ENCODE measurements around the gene A1BG.
"Not testable (repeated sequence)": the region's sequence is repeated elsewhere in the genome, so short reads cannot be mapped to it uniquely, and the experiment has no call there.

The A1BG gene

DNA sequence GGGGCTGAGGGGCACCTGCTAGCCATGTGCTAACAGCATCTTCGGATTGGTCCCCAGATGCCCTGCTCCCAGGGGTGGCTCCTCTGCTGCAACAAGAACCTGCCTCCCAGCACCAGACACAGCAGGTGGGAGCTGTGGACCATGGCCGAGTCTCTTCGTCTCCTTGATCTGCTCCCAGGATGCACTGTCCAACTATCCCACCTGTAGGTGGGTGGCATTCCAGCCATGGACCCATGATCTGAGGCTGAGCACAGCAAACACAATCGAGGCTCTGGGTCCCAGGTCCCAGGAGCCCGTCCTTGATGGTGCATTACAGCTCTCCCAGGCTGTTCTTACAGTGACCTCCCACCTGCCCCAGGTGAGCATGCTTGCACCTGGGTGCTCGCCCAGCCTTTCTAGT lies 26.0 kb upstream of the A1BG start:
- no peak for TF ChIP-seq BCL11A (tag by site-specific recombination; IDR thresholded peaks at IDR 0.05; ENCODE audit: low read depth)
- no peak for TF ChIP-seq REPIN1 (tag by site-specific recombination; IDR thresholded peaks at IDR 0.05; ENCODE audit: low read depth)
- TF ChIP-seq ZNF311 (tag by site-specific recombination; IDR thresholded peaks at IDR 0.05; ENCODE audit: borderline replicate concordance), result no peak
- TF ChIP-seq ZNF558 (tag by site-specific recombination; IDR thresholded peaks at IDR 0.05), result no peak
- TF ChIP-seq, protein P1, sequence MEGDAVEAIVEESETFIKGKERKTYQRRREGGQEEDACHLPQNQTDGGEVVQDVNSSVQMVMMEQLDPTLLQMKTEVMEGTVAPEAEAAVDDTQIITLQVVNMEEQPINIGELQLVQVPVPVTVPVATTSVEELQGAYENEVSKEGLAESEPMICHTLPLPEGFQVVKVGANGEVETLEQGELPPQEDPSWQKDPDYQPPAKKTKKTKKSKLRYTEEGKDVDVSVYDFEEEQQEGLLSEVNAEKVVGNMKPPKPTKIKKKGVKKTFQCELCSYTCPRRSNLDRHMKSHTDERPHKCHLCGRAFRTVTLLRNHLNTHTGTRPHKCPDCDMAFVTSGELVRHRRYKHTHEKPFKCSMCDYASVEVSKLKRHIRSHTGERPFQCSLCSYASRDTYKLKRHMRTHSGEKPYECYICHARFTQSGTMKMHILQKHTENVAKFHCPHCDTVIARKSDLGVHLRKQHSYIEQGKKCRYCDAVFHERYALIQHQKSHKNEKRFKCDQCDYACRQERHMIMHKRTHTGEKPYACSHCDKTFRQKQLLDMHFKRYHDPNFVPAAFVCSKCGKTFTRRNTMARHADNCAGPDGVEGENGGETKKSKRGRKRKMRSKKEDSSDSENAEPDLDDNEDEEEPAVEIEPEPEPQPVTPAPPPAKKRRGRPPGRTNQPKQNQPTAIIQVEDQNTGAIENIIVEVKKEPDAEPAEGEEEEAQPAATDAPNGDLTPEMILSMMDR (tag by site-specific recombination; IDR thresholded peaks at IDR 0.05), result no peak
- TF ChIP-seq OSR2 (tag by site-specific recombination; IDR thresholded peaks at IDR 0.05), result no peak
- TF ChIP-seq ZNF707 (tag by site-specific recombination; IDR thresholded peaks at IDR 0.05), result no peak
- TF ChIP-seq ZNF223 (tag by site-specific recombination; IDR thresholded peaks at IDR 0.05), result no peak
- no peak for TF ChIP-seq ZNF626 (tag by site-specific recombination; IDR thresholded peaks at IDR 0.05)
- TF ChIP-seq, protein P2, sequence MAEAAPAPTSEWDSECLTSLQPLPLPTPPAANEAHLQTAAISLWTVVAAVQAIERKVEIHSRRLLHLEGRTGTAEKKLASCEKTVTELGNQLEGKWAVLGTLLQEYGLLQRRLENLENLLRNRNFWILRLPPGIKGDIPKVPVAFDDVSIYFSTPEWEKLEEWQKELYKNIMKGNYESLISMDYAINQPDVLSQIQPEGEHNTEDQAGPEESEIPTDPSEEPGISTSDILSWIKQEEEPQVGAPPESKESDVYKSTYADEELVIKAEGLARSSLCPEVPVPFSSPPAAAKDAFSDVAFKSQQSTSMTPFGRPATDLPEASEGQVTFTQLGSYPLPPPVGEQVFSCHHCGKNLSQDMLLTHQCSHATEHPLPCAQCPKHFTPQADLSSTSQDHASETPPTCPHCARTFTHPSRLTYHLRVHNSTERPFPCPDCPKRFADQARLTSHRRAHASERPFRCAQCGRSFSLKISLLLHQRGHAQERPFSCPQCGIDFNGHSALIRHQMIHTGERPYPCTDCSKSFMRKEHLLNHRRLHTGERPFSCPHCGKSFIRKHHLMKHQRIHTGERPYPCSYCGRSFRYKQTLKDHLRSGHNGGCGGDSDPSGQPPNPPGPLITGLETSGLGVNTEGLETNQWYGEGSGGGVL (tag by site-specific recombination; IDR thresholded peaks at IDR 0.05), result no peak
- TF ChIP-seq ZNF146 (tag by site-specific recombination; IDR thresholded peaks at IDR 0.05), result no peak
- no peak for TF ChIP-seq ZNF221 (tag by site-specific recombination; IDR thresholded peaks at IDR 0.05; ENCODE audit: borderline replicate concordance)
- TF ChIP-seq YY1 (tag by site-specific recombination; IDR thresholded peaks at IDR 0.05), result no peak

DNA sequence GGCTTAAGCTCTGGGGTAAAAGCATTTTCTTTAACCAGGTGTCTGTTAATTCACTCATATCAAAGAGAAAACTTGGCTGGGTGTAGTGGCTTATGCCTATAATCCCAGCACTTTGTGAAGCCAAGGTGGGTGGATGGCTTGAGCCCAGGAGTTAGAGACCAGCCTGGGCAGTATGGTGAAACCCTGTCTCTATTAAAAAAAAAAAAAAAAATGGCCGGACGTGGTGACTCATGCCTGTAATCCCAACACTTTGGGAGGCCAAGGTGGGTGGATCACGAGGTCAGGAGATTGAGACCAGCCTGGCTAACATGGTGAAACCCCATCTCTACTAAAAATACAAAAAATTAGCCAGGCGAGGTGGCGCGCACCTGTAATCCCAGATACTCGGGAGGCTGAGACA lies 23.4 kb upstream of the A1BG start:
- CTCF ChIA-PET, result interaction anchor here (1.0 kb wide), 1 partner anchor 15 kb away, joined by 5 read pairs; no protein-coding TSS in a partner anchor
- not testable (repeated sequence) for H3K36me3 ChIP-seq (ENCODE audit: control insufficient read depth in 2 of 2, insufficient read depth in 1 of 2, low read length in 2 of 2); H3K27ac ChIP-seq (ENCODE audit: extremely low read depth, low read depth, low read length); H3K4me1 ChIP-seq (ENCODE audit: control insufficient read depth, insufficient read depth, low read length); H3K9me3 ChIP-seq (ENCODE audit: control insufficient read depth, insufficient read depth, low read depth, low read length); H3K4me3 ChIP-seq (ENCODE audit: low read depth, low read length)
- POLR2A ChIA-PET, result interaction anchor here (0.7 kb wide), 2 partner anchors 11 to 74 kb away, joined by 4 read pairs; partner anchors contain the start of gene ZNF324B

More for the DNA sequence above, 26.0 kb upstream of the A1BG start:
- H3K4me3 ChIP-seq (ENCODE audit: low read depth, low read length), result no peak overlapping the region
- H3K9me3 ChIP-seq (ENCODE audit: control insufficient read depth, insufficient read depth, low read depth, low read length), result no peaks in the 10 kb centered on the region
- H3K4me1 ChIP-seq (ENCODE audit: control insufficient read depth, insufficient read depth, low read length), result peaks cover 5% of the 10 kb centered on the region; the same call in 1 of the 2 replicates
- no peak overlapping the region; the same call in 1 of the 2 replicates for H3K27ac ChIP-seq (ENCODE audit: extremely low read depth, low read depth, low read length)
- POLR2A ChIA-PET, result interaction anchor here (0.8 to 1.5 kb wide), 4 partner anchors 12 to 164 kb away, joined by 3 to 13 read pairs (median 4); partner anchors contain the start of genes TRIM28, ZNF497 and ZNF584
- H3K36me3 ChIP-seq (ENCODE audit: control insufficient read depth in 2 of 2, insufficient read depth in 1 of 2, low read length in 2 of 2), result no peaks in the 10 kb centered on the region
- CTCF ChIA-PET, result interaction anchor here (0.6 to 1.1 kb wide), 4 partner anchors 29 to 140 kb away, joined by 3 to 6 read pairs (median 4); partner anchors contain the start of genes ZBTB45 and ZNF584

DNA sequence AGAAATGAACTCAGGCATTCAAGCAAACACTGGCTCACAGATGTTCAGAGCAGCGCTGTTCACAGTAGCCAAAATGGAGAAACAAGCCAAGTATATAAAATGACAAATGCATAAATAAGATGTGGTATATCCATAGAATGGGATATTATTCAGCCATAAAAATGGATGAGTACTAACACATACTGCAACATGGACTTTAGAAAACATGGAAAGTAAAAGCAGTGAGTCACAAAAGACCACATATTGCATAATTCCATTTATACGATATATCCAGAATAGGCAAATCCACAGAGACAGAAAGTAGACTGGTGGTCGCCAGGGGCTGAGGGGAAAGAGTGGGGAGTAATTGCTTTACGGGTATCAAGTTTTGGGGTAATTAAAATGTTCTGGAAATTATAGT lies 20.9 kb upstream of the A1BG start:
- no peaks in the 10 kb centered on the region for H3K9me3 ChIP-seq (ENCODE audit: control insufficient read depth, insufficient read depth, low read depth, low read length)
- CTCF ChIA-PET, result interaction anchor here (1.2 kb wide), 1 partner anchor 12 kb away, joined by 4 read pairs; the partner anchor contains the start of gene ZNF497
- H3K27ac ChIP-seq (ENCODE audit: extremely low read depth, low read depth, low read length), result no peak overlapping the region
- TF ChIP-seq, protein P3, sequence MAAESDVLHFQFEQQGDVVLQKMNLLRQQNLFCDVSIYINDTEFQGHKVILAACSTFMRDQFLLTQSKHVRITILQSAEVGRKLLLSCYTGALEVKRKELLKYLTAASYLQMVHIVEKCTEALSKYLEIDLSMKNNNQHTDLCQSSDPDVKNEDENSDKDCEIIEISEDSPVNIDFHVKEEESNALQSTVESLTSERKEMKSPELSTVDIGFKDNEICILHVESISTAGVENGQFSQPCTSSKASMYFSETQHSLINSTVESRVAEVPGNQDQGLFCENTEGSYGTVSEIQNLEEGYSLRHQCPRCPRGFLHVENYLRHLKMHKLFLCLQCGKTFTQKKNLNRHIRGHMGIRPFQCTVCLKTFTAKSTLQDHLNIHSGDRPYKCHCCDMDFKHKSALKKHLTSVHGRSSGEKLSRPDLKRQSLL (tag by site-specific recombination; IDR thresholded peaks at IDR 0.05), result no peak
- no peak for TF ChIP-seq ZNF48 (tag by site-specific recombination; IDR thresholded peaks at IDR 0.05)
- TF ChIP-seq ZBTB20 (tag by site-specific recombination; IDR thresholded peaks at IDR 0.05), result no peak
- TF ChIP-seq ZFP3 (tag by site-specific recombination; IDR thresholded peaks at IDR 0.05; ENCODE audit: low read depth), result no peak
- TF ChIP-seq SP3 (tag by site-specific recombination; IDR thresholded peaks at IDR 0.05), result no peak
- TF ChIP-seq ZNF561 (tag by site-specific recombination; IDR thresholded peaks at IDR 0.05; ENCODE audit: borderline replicate concordance), result no peak
- TF ChIP-seq ZFP69B (tag by site-specific recombination; IDR thresholded peaks at IDR 0.05), result no peak
- no peak for TF ChIP-seq ZNF600 (tag by site-specific recombination; IDR thresholded peaks at IDR 0.05)
- TF ChIP-seq ZNF658 (tag by site-specific recombination; IDR thresholded peaks at IDR 0.05), result no peak
- TF ChIP-seq ZNF121 (tag by site-specific recombination; IDR thresholded peaks at IDR 0.05), result no peak
- no peak for TF ChIP-seq PRDM1 (tag by site-specific recombination; IDR thresholded peaks at IDR 0.05)
- TF ChIP-seq, protein P4, sequence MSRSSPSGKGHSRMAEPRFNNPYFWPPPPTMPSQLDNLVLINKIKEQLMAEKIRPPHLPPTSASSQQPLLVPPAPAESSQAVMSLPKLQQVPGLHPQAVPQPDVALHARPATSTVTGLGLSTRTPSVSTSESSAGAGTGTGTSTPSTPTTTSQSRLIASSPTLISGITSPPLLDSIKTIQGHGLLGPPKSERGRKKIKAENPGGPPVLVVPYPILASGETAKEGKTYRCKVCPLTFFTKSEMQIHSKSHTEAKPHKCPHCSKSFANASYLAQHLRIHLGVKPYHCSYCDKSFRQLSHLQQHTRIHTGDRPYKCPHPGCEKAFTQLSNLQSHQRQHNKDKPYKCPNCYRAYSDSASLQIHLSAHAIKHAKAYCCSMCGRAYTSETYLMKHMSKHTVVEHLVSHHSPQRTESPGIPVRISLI (tag by site-specific recombination; IDR thresholded peaks at IDR 0.05), result no peak
- TF ChIP-seq, protein P2 (tag by site-specific recombination; IDR thresholded peaks at IDR 0.05), result no peak
- H3K36me3 ChIP-seq (ENCODE audit: control insufficient read depth in 2 of 2, insufficient read depth in 1 of 2, low read length in 2 of 2), result no peaks in the 10 kb centered on the region
- POLR2A ChIA-PET, result interaction anchor here (4.2 kb wide), 1 partner anchor 11 kb away, joined by 35 read pairs; the partner anchor contains the start of gene ZNF497
- H3K4me1 ChIP-seq (ENCODE audit: control insufficient read depth, insufficient read depth, low read length), result no peaks in the 10 kb centered on the region
- no peak overlapping the region for H3K4me3 ChIP-seq (ENCODE audit: low read depth, low read length)

Data from HEK293 (cell line).